Stomach (tissue), 9 donors: ENCODE measurements around the gene GPC6. TPM values are rescaled to one million over a fixed set of nuclear protein-coding genes. Genes with fewer than 3 reads are reported as not detected.

ENCODE experiments used
- DNase-seq, 2 donors: peaks; one replicate each; pipeline versions ENCODE4 v3.0.0 to v3.0.0-alpha.2; 2013 to 2019
- H3K27ac ChIP-seq, 5 donors: fragments of 200-600 bp in 4 of 5; sonication (generic) in 4 of 5; one replicate each; pipeline ENCODE4 v1.5.1; 2013 to 2019; ENCODE audit warnings: mild to moderate bottlenecking in 1 of 5, moderate library complexity in 1 of 5
- H3K27me3 ChIP-seq, 3 donors: fragments of 200-600 bp; sonication (generic); one replicate each; pipeline ENCODE4 v1.5.1; 2017 to 2019; ENCODE audit warnings: mixed run types in 1 of 3
- H3K36me3 ChIP-seq, 4 donors: fragments of 200-600 bp; sonication (generic); 1 replicate in 3 of 4; 2 replicates in 1 of 4; pipeline ENCODE4 v1.5.1; 2016 to 2019
- H3K4me1 ChIP-seq, 4 donors: fragments of 200-600 bp; sonication (generic); one replicate each; pipeline ENCODE4 v1.5.1; 2016 to 2019
- H3K4me3 ChIP-seq, 4 donors: fragments of 200-600 bp; sonication (generic) in 3 of 4; one replicate each; pipeline ENCODE4 v1.5.1; 2016 to 2019; ENCODE audit warnings: mild to moderate bottlenecking in 1 of 4
- H3K9me3 ChIP-seq, 4 donors: fragments of 200-600 bp; sonication (generic); one replicate each; pipeline ENCODE4 v1.5.1; 2016 to 2019
- EP300 ChIP-seq: sonication (generic); formaldehyde crosslinking; IDR thresholded peaks from one replicate; pipeline ENCODE4 v1.6.1; 2017; ENCODE audit warnings: antibody characterized with exemption
- POLR2A ChIP-seq, 4 donors: fragments of 450-650 bp; IDR thresholded peaks; one replicate each; pipeline ENCODE4 v1.6.1; 2016; ENCODE audit warnings: antibody characterized with exemption in 4 of 4, control low read depth in 2 of 4, mild to moderate bottlenecking in 1 of 4, moderate library complexity in 1 of 4
- POLR2AphosphoS5 ChIP-seq, 3 donors: sonication (generic); formaldehyde crosslinking; IDR thresholded peaks; one replicate each; pipeline ENCODE4 v1.6.1; 2016; ENCODE audit warnings: antibody characterized with exemption in 3 of 3
- WGBS, 5 donors: extraction: QIAGEN DNeasy Blood & Tissue Kit in 3 of 5; methylation state at CpG; one replicate each; pipeline versions ENCODE4 v1.1.5 to v1.1.7; 2013 to 2018; 5-methylcytosine and 5-hydroxymethylcytosine counted together
- intact Hi-C: fragments of 100-400 bp; cut with DNase I; formaldehyde crosslinking; loops from one replicate; pipeline ENCODE4 v1.15.1; 2023; ENCODE audit warnings: low total_unique reads
- polyA plus RNA-seq, 3 donors: library from polyadenylated mRNA; stranded (reverse); fragments of 200-250 nt; gene quantifications; one replicate each; pipeline ENCODE4 v1.2.3, GENCODE V29; 2013
- total RNA-seq, 5 donors: library from RNA; depleted of rRNA; stranded (reverse); fragments of >200 nt; gene quantifications; one replicate each; pipeline versions ENCODE4 v1.1.0 to v1.2.3, GENCODE V29; 2014 to 2016
- TF ChIP-seq, protein P1 (sequence below), 7 experiments: fragments of 450-650 bp in 4 of 7; fragments of 200-600 bp in 3 of 7; sonication (generic) in 3 of 7; IDR thresholded peaks; one replicate each; pipeline ENCODE4 v1.5.1; 2016 to 2019; ENCODE audit warnings: antibody characterized with exemption in 7 of 7, control low read depth in 2 of 7, mild to moderate bottlenecking in 1 of 7
- donor health status: healthy with polysubstance abuse.
- donor health status: Bipolar disorder and iron deficiency.
- donor health status: healthy.

GPC6 gene
- total and polyA plus RNA-seq, 8 donors: 0.70 to 52.7 (median 5.6) TPM

DNA sequence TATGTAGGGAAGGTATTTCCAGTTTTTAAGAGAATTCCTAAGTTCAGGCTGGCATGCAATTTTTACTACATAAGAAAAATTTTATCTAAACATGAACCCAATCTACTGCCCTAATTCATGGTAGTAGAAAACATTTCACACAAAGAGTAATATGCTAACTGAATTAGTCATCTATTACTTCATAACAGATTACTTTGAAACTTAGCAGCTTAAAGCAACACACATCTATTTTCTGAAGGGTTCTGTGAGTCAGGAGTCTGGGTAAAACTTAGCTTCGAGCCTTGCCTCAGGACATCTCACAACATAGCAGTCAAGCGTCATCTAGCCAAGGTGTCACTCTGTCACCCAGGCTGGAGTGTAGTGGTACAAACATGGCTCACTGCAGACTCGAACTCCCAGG lies 715.4 kb downstream of the GPC6 start:
- H3K36me3 ChIP-seq: no peaks in the 10 kb centered on the region
- H3K4me3 ChIP-seq: no peak overlapping the region
- H3K27me3 ChIP-seq: no peaks in the 10 kb centered on the region
- no peak for DNase-seq
- H3K9me3 ChIP-seq: no peaks in the 10 kb centered on the region
- intact Hi-C loops: no loop called here
- WGBS, 5 donors: 81 to 88% (median 87%) methylated on average over 3 of the region's 3 CpGs
- H3K27ac ChIP-seq: no peak overlapping the region
- TF ChIP-seq EP300 (no peak), POLR2AphosphoS5 (IDR thresholded peaks at IDR 0.05) (no peak), POLR2A (IDR thresholded peaks at IDR 0.05) (no peak)
- TF ChIP-seq, protein P1, sequence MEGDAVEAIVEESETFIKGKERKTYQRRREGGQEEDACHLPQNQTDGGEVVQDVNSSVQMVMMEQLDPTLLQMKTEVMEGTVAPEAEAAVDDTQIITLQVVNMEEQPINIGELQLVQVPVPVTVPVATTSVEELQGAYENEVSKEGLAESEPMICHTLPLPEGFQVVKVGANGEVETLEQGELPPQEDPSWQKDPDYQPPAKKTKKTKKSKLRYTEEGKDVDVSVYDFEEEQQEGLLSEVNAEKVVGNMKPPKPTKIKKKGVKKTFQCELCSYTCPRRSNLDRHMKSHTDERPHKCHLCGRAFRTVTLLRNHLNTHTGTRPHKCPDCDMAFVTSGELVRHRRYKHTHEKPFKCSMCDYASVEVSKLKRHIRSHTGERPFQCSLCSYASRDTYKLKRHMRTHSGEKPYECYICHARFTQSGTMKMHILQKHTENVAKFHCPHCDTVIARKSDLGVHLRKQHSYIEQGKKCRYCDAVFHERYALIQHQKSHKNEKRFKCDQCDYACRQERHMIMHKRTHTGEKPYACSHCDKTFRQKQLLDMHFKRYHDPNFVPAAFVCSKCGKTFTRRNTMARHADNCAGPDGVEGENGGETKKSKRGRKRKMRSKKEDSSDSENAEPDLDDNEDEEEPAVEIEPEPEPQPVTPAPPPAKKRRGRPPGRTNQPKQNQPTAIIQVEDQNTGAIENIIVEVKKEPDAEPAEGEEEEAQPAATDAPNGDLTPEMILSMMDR (IDR thresholded peaks at IDR 0.05): no peak
- H3K4me1 ChIP-seq: no peaks in the 10 kb centered on the region

DNA sequence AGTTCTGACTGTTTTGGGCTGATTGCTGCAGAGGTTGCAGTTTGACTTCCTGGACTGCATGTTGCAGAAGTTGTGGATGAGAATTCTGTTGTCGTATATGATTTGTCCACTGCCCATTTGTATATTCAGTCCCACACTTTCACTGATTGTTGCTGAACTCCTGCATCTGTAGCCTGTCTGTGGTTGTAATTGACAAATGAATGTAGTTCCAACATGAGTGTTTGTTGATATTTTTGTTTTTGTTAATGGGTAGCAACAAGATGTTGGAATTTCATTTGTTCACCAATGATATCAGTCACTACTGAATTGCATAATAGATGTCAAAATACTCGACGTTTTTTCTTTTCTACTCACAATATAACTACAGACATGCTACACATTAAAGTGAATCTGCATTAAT lies 719.0 kb downstream of the GPC6 start:
- Histone ChIP-seq H3K27ac (no peak overlapping the region), H3K36me3 (no peaks in the 10 kb centered on the region), H3K4me3 (no peak overlapping the region), H3K27me3 (no peaks in the 10 kb centered on the region), H3K4me1 (no peaks in the 10 kb centered on the region), H3K9me3 (no peaks in the 10 kb centered on the region)
- intact Hi-C loops: no loop called here
- TF ChIP-seq, protein P1 (IDR thresholded peaks at IDR 0.05): no peak
- TF ChIP-seq POLR2A (IDR thresholded peaks at IDR 0.05): no peak
- no peak for TF ChIP-seq POLR2AphosphoS5 (IDR thresholded peaks at IDR 0.05)
- no peak for TF ChIP-seq EP300
- WGBS, 5 donors: 65 to 84% (median 70%) methylated on average over 3 of the region's 3 CpGs
- no peak for DNase-seq

DNA sequence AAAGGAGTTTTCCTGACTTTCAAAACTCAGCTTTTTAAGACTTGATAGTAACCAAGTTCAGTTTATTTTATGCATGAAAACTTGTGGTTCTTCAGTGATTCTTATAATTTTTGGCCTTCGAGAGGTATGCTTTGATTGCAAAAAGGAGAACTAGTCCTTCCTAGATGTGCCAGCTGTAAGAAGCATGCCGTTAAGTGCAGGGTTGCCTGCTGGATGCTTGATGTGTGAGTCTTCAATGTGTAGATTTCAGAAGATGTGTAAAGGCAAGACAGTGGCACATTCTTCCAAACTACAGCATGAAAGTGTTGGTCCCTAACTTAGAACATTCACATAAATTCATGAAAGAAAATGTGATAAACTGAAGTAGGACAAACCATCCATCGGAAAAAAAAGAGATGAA lies 720.4 kb downstream of the GPC6 start:
- Histone ChIP-seq H3K4me1 (no peaks in the 10 kb centered on the region), H3K27me3 (no peaks in the 10 kb centered on the region)

DNA sequence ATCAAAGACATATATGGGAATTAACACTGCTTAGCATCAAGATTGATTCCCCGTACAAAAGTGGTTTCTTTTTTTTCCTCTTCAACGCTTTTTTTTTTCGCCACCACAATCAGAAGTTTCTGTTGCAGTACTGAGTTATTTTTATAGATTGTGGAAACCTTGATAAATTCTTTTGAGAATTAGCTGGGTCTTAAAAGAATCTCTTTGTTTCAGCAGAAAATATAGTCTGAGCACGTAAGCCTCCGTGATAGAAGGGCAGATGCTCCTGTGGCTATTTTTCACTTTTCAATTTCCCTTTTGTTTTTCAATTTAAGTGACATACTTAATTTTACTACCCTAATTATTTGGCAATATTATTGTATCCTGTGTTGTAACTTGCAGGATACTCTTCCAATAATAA lies 721.0 kb downstream of the GPC6 start:
- no peaks in the 10 kb centered on the region for H3K9me3 ChIP-seq
- H3K4me3 ChIP-seq: no peak overlapping the region
- H3K27me3 ChIP-seq: no peaks in the 10 kb centered on the region
- no peaks in the 10 kb centered on the region for H3K36me3 ChIP-seq
- H3K4me1 ChIP-seq: no peaks in the 10 kb centered on the region
- TF ChIP-seq, protein P1 (IDR thresholded peaks at IDR 0.05): no peak
- DNase-seq: no peak
- intact Hi-C loops: no loop called here
- 85 to 91% (median 88%) methylated on average over 5 of the region's 5 CpGs for WGBS, 5 donors
- H3K27ac ChIP-seq: no peak overlapping the region

More for the DNA sequence above, 720.4 kb downstream of the GPC6 start:
- WGBS, 5 donors: 73 to 84% (median 82%) methylated on average over 3 of the region's 3 CpGs
- no peak overlapping the region for H3K4me3 ChIP-seq
- no peak for DNase-seq
- intact Hi-C loops: no loop called here
- TF ChIP-seq EP300: no peak
- TF ChIP-seq, protein P1 (IDR thresholded peaks at IDR 0.05): no peak
- TF ChIP-seq POLR2A (IDR thresholded peaks at IDR 0.05): no peak
- TF ChIP-seq POLR2AphosphoS5 (IDR thresholded peaks at IDR 0.05): no peak
- H3K27ac ChIP-seq: no peak overlapping the region
- no peaks in the 10 kb centered on the region for H3K36me3 ChIP-seq
- H3K9me3 ChIP-seq: no peaks in the 10 kb centered on the region
